Peyer's patch (tissue), 4 donors: ENCODE results near the gene KLHL30.

Experiments used
- POLR2A ChIP-seq, 2 donors: fragments of 450-650 bp; IDR thresholded peaks; one replicate each; pipeline ENCODE4 v1.5.1; 2017; ENCODE audit warnings: antibody characterized with exemption in 2 of 2, mild to moderate bottlenecking in 2 of 2, moderate library complexity in 2 of 2
- TF ChIP-seq, protein P1 (sequence below), 6 experiments: fragments of 450-650 bp in 4 of 6; fragments of 200-600 bp in 2 of 6; sonication (generic) in 1 of 6; IDR thresholded peaks; one replicate each; pipeline ENCODE4 v1.5.1; 2017 to 2019; ENCODE audit warnings: antibody characterized with exemption in 6 of 6, mild to moderate bottlenecking in 3 of 6, moderate library complexity in 1 of 6

- TF ChIP-seq, protein P1, sequence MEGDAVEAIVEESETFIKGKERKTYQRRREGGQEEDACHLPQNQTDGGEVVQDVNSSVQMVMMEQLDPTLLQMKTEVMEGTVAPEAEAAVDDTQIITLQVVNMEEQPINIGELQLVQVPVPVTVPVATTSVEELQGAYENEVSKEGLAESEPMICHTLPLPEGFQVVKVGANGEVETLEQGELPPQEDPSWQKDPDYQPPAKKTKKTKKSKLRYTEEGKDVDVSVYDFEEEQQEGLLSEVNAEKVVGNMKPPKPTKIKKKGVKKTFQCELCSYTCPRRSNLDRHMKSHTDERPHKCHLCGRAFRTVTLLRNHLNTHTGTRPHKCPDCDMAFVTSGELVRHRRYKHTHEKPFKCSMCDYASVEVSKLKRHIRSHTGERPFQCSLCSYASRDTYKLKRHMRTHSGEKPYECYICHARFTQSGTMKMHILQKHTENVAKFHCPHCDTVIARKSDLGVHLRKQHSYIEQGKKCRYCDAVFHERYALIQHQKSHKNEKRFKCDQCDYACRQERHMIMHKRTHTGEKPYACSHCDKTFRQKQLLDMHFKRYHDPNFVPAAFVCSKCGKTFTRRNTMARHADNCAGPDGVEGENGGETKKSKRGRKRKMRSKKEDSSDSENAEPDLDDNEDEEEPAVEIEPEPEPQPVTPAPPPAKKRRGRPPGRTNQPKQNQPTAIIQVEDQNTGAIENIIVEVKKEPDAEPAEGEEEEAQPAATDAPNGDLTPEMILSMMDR (IDR thresholded peaks at IDR 0.05) = no peak
- no peak for TF ChIP-seq POLR2A (IDR thresholded peaks at IDR 0.05)
Observed at GRCh38 chr2:238162251-238162845, 23.9 kb downstream of the KLHL30 start.
